RCC 7860 (cell line): Measurements from ENCODE around the gene ZSWIM3.
"Not testable (repeated sequence)": the region's sequence is repeated elsewhere in the genome, so short reads cannot be mapped to it uniquely, and the experiment has no call there.

ENCODE experiments used
- DNase-seq: peaks from one replicate; pipeline ENCODE4 v3.0.0-alpha.2; 2015; ENCODE audit warnings: low spot score
- FAIRE-seq: peaks from 2 replicates; lab custom pipeline; 2012; peaks lifted over from hg19 to GRCh38; lab: Jason Lieb, UNC

The ZSWIM3 gene

GRCh38 chr20:45890077-45890984 lies 32.9 kb downstream of the ZSWIM3 start:
- FAIRE-seq (no peak), DNase-seq (no peak)

- peak; percentile 85 for DNase-seq
- no peak for FAIRE-seq
Observed at GRCh38 chr20:45890985-45891983, 33.9 kb downstream of the ZSWIM3 start, which contains the start of the genes CTSA and NEURL2. Gene CTSA, plus strand, starts transcription at chr20:45891335. Its CDS starts 234 bp downstream, at chr20:45891569. Gene NEURL2, minus strand, starts transcription at chr20:45891208. Its CDS starts 217 bp downstream, at chr20:45890991.

- FAIRE-seq (no peak), DNase-seq (peak; percentile 48)
Observed at GRCh38 chr20:45892049-45892825, 34.8 kb downstream of the ZSWIM3 start.

- DNase-seq (no peak), FAIRE-seq (no peak)
Observed at GRCh38 chr20:45892828-45893500, 35.5 kb downstream of the ZSWIM3 start.

GRCh38 chr20:45893831-45894230 lies 36.4 kb downstream of the ZSWIM3 start:
- FAIRE-seq (no peak), DNase-seq (no peak)

GRCh38 chr20:45894797-45895196 lies 37.4 kb downstream of the ZSWIM3 start:
- FAIRE-seq (no peak), DNase-seq (no peak)

- FAIRE-seq: no peak
- DNase-seq: no peak
Observed at GRCh38 chr20:45896641-45897161, 39.3 kb downstream of the ZSWIM3 start.

- no peak for FAIRE-seq
- DNase-seq: no peak
Observed at GRCh38 chr20:45897289-45897688, 39.9 kb downstream of the ZSWIM3 start.

- FAIRE-seq: no peak
- no peak for DNase-seq
Observed at GRCh38 chr20:45897692-45898091, 40.3 kb downstream of the ZSWIM3 start.

- DNase-seq (no peak), FAIRE-seq (no peak)
Observed at GRCh38 chr20:45898285-45898684, 40.9 kb downstream of the ZSWIM3 start.

- FAIRE-seq: no peak
Observed at GRCh38 chr20:45899046-45899835, 41.8 kb downstream of the ZSWIM3 start.

GRCh38 chr20:45901332-45901731 lies 43.9 kb downstream of the ZSWIM3 start:
- FAIRE-seq, DNase-seq: not testable (repeated sequence)

More at GRCh38 chr20:45899046-45899835, 41.8 kb downstream of the ZSWIM3 start:
- no peak for DNase-seq

GRCh38 chr20:45902199-45902701 lies 44.8 kb downstream of the ZSWIM3 start:
- DNase-seq: no peak
- no peak for FAIRE-seq

GRCh38 chr20:45904583-45905504 lies 47.4 kb downstream of the ZSWIM3 start:
- DNase-seq: no peak
- no peak for FAIRE-seq

- DNase-seq (peak; percentile 85), FAIRE-seq (no peak)
Observed at GRCh38 chr20:45905505-45906079, 48.2 kb downstream of the ZSWIM3 start.

- DNase-seq: no peak
- FAIRE-seq: no peak
Observed at GRCh38 chr20:45907219-45907948, 50.0 kb downstream of the ZSWIM3 start.
